CD4-positive, CD25-positive, alpha-beta regulatory T cell (primary cell): ENCODE measurements around the gene TNNI3K. TPM values are rescaled to one million over a fixed set of nuclear protein-coding genes. Genes with fewer than 3 reads are reported as not detected.

Experiments used
- ATAC-seq, 2 donors: fragments of 150-1000 bp; cut with Tn5 transposase; one replicate each; pipeline ENCODE4 v1.10.0; 2021; ENCODE audit warnings: low read depth in 2 of 2, moderate number of reproducible peaks in 2 of 2, moderate library complexity in 1 of 2
- DNase-seq, 3 donors: peaks; one replicate each; pipeline versions ENCODE4 v3.0.0 to v3.0.0-alpha.2; 2012 to 2022; ENCODE audit warnings: mixed read lengths in 1 of 3
- H3K27ac ChIP-seq: one replicate; pipeline ENCODE4 v1.7.0; 2013; ENCODE audit warnings: mild to moderate bottlenecking, low read length; ENCODE audit not compliant: insufficient read depth, poor library complexity, severe bottlenecking
- H3K27me3 ChIP-seq: one replicate; pipeline ENCODE4 v1.7.0; 2013; ENCODE audit warnings: low read length; ENCODE audit not compliant: control insufficient read depth, insufficient read depth
- H3K36me3 ChIP-seq: one replicate; pipeline ENCODE4 v1.7.0; 2013; ENCODE audit warnings: mild to moderate bottlenecking, low read length, moderate library complexity; ENCODE audit not compliant: control insufficient read depth, insufficient read depth
- H3K4me1 ChIP-seq: 2 replicates; pipeline ENCODE4 v1.7.0; 2013; ENCODE audit warnings: mild to moderate bottlenecking, low read length; ENCODE audit not compliant: insufficient read depth, control insufficient read depth, poor library complexity, severe bottlenecking
- H3K4me3 ChIP-seq: one replicate; pipeline ENCODE4 v1.7.0; 2013; ENCODE audit warnings: low read depth, mild to moderate bottlenecking, low read length, moderate library complexity
- H3K9me3 ChIP-seq, 2 experiments: 1 replicate in 1 of 2; 2 replicates in 1 of 2; pipeline ENCODE4 v1.7.0; 2013; ENCODE audit warnings: low read length in 2 of 2, mild to moderate bottlenecking in 1 of 2, moderate library complexity in 1 of 2; ENCODE audit not compliant: control insufficient read depth in 2 of 2
- H3K27ac Mint-ChIP-seq, 3 donors: one replicate each; pipeline ENCODE4 v1.8.0; 2020 to 2022; ENCODE audit warnings: mild to moderate bottlenecking in 3 of 3, mixed read lengths in 3 of 3, moderate library complexity in 2 of 3
- H3K27me3 Mint-ChIP-seq: one replicate; pipeline ENCODE4 v1.8.0; 2022; ENCODE audit warnings: mild to moderate bottlenecking, mixed read lengths
- H3K36me3 Mint-ChIP-seq: one replicate; pipeline ENCODE4 v1.8.0; 2020; ENCODE audit warnings: mixed read lengths
- H3K4me1 Mint-ChIP-seq, 4 donors: one replicate each; pipeline ENCODE4 v1.8.0; 2020 to 2022; ENCODE audit warnings: mixed read lengths in 4 of 4, mild to moderate bottlenecking in 1 of 4
- H3K4me3 Mint-ChIP-seq, 4 donors: one replicate each; pipeline ENCODE4 v1.8.0; 2020 to 2022; ENCODE audit warnings: mild to moderate bottlenecking in 4 of 4, mixed read lengths in 4 of 4, moderate library complexity in 3 of 4
- H3K9me3 Mint-ChIP-seq, 7 donors: one replicate each; pipeline ENCODE4 v1.8.0; 2020 to 2022; ENCODE audit warnings: mixed read lengths in 7 of 7, mild to moderate bottlenecking in 3 of 7, moderate library complexity in 2 of 7
- polyA plus RNA-seq, 4 donors: library from polyadenylated mRNA; unstranded; fragments of 300-500 nt; fragmentation: Illumina TruSeq; gene quantifications; one replicate each; pipeline ENCODE4 v1.2.3, GENCODE V29; 2021
- total RNA-seq: library from RNA; stranded (reverse); gene quantifications from one replicate; pipeline ENCODE4 v1.2.3, GENCODE V29; 2022

Gene TNNI3K
- total and polyA plus RNA-seq, 5 donors from 2014 or later: 0.41 TPM; not detected in 4

DNA sequence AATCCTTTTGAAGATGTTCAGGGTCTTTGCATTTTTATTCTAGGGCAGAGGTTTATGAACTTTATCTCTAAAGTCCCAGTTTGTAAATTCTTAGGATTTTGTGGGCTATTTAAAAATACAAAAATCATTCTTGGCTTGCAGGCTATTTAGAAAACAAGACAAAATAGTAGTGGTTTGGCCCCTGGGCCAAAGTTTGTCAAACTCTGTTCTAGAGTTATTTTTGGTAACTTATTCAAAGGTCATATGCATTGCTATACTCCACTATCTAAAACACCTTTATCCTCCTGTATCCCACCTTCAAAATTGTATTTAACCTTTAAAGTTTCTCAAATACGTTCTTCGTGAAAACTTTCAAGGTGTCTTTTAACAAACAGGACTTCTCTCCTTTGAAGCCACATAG lies 352.7 kb downstream of the TNNI3K start:
- H3K9me3 Mint-ChIP-seq: peaks cover 0 to 6% (median 0%) of the 10 kb centered on the region in 7 donors
- H3K4me3 Mint-ChIP-seq: no peak overlapping the region

GRCh38 chr1:74590288-74590687 lies 355.1 kb downstream of the TNNI3K start:
- no peak overlapping the region for H3K27ac ChIP-seq

More for the DNA sequence above, 352.7 kb downstream of the TNNI3K start:
- no peaks in the 10 kb centered on the region for H3K27me3 Mint-ChIP-seq
- no peaks in the 10 kb centered on the region for H3K36me3 Mint-ChIP-seq
- no peaks in the 10 kb centered on the region for H3K4me1 ChIP-seq
- no peak overlapping the region for H3K27ac ChIP-seq
- no peak overlapping the region for H3K4me3 ChIP-seq
- ATAC-seq (no peak), DNase-seq (no peak)
- H3K27ac Mint-ChIP-seq: no peak overlapping the region
- H3K9me3 ChIP-seq: no peaks in the 10 kb centered on the region
- H3K4me1 Mint-ChIP-seq: peaks cover 0 to 2% (median 0%) of the 10 kb centered on the region in 4 donors
- no peaks in the 10 kb centered on the region for H3K27me3 ChIP-seq
- no peaks in the 10 kb centered on the region for H3K36me3 ChIP-seq

DNA sequence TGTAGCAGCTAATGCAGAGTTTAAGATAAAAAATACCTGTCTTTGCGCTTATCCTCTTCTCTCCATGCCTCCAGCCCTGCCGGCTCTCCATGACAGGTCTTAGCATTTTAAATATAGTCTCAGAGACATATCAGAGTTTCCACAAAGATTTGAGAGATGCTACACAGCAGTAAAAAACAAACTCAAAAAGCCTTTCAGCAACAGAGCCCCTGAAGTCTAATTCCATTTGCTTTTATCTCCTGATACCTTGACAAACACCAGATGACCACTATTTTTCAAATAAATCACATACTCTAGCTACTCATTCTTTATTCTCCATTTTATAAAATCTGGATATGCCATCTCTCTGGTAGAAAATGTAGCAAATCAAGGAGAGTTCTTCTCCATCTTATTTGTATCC lies 356.8 kb downstream of the TNNI3K start:
- H3K27me3 ChIP-seq: no peaks in the 10 kb centered on the region
- no peaks in the 10 kb centered on the region for H3K36me3 ChIP-seq
- H3K27me3 Mint-ChIP-seq: no peaks in the 10 kb centered on the region
- H3K36me3 Mint-ChIP-seq: no peaks in the 10 kb centered on the region
- ATAC-seq (no peak), DNase-seq (no peak)
- no peaks in the 10 kb centered on the region for H3K9me3 ChIP-seq
- H3K27ac ChIP-seq: no peak overlapping the region
- no peaks in the 10 kb centered on the region for H3K4me1 Mint-ChIP-seq
- H3K4me1 ChIP-seq: no peaks in the 10 kb centered on the region
- H3K4me3 ChIP-seq: no peak overlapping the region
- peaks cover 0 to 2% (median 0%) of the 10 kb centered on the region in 7 donors for H3K9me3 Mint-ChIP-seq
- H3K4me3 Mint-ChIP-seq: no peak overlapping the region
- H3K27ac Mint-ChIP-seq: no peak overlapping the region

More at GRCh38 chr1:74590288-74590687, 355.1 kb downstream of the TNNI3K start:
- no peak for DNase-seq
- no peak overlapping the region for H3K27ac Mint-ChIP-seq
- peaks cover 0 to 2% (median 0%) of the 10 kb centered on the region in 4 donors for H3K4me1 Mint-ChIP-seq
- H3K9me3 ChIP-seq: no peaks in the 10 kb centered on the region
- H3K4me3 ChIP-seq: no peak overlapping the region
- H3K9me3 Mint-ChIP-seq: no peaks in the 10 kb centered on the region
- H3K27me3 Mint-ChIP-seq: no peaks in the 10 kb centered on the region
- no peaks in the 10 kb centered on the region for H3K36me3 ChIP-seq
- no peaks in the 10 kb centered on the region for H3K27me3 ChIP-seq
- H3K4me1 ChIP-seq: no peaks in the 10 kb centered on the region
- ATAC-seq: no peak
- no peaks in the 10 kb centered on the region for H3K36me3 Mint-ChIP-seq
- no peak overlapping the region for H3K4me3 Mint-ChIP-seq

DNA sequence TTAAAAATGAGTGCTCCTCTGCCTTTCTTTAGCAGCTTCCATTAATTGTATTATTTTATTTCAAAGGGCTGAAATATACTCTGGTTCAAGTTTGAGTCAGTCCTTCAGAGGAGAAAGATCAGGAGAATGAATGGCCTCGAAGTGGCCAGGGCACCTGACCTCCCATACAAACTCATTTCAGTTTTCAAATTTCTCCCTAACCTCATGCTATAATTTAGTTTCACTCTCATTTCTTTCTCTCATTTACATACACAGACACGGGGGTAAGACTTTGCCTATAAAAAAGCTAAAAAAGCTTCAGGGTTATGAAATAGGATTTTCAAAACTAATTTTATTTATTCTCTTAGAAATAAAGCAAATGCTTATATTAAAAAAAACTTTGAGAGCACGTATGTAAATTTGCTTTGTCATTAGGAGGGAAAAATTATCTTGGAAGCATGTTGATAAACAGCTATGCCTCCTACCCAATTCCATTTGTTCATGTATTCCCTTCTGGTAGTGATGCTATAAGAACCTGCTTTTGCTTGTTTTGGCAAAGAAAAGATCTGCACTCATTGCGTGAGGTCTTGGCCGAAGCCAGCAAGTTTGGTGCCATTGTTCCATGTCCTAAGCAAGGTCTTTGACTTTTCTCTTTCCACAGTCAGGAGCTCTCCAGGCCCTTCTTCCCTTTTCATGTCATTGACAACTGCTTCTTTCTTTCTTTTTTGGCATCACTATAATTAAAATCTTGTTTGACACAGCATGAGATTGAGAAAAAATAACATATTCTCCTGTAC lies 357.6 kb downstream of the TNNI3K start:
- no peaks in the 10 kb centered on the region for H3K9me3 ChIP-seq
- H3K36me3 ChIP-seq: no peaks in the 10 kb centered on the region
- H3K27ac ChIP-seq: no peak overlapping the region
- no peaks in the 10 kb centered on the region for H3K4me1 ChIP-seq
- no peak overlapping the region for H3K4me3 ChIP-seq
- no peaks in the 10 kb centered on the region for H3K4me1 Mint-ChIP-seq
- H3K27me3 ChIP-seq: no peaks in the 10 kb centered on the region
- H3K27ac Mint-ChIP-seq: no peak overlapping the region
- no peak overlapping the region for H3K4me3 Mint-ChIP-seq
- H3K27me3 Mint-ChIP-seq: no peaks in the 10 kb centered on the region
- DNase-seq (no peak), ATAC-seq (no peak)
- H3K9me3 Mint-ChIP-seq: peaks cover 0 to 2% (median 0%) of the 10 kb centered on the region in 7 donors
- no peaks in the 10 kb centered on the region for H3K36me3 Mint-ChIP-seq

Other genes with a start within 250 kb of the TNNI3K start
- 0.44 TPM for gene LRRIQ3, start 37.2 kb upstream of the TNNI3K start, total RNA-seq
- 1 to 10 TPM; 1.8 to 3.3 (median 2.6) TPM for gene LRRIQ3, start 37.2 kb upstream of the TNNI3K start, polyA plus RNA-seq
- 5.9 TPM for gene FPGT, start 37.1 kb upstream of the TNNI3K start, total RNA-seq
- gene FPGT, start 37.1 kb upstream of the TNNI3K start, polyA plus RNA-seq: 10 to 100 TPM in 1 of 4 donors, 1 to 10 TPM in 3; 5.3 to 10.3 (median 6.3) TPM